CD4-positive, alpha-beta T cell treated with Interleukin-21 for 1 hour (primary cell): ENCODE data around the gene SPC25.
A peak's percentile ranks its signal among the peaks of the same experiment; 100 is the strongest.
"Not testable (repeated sequence)": the region's sequence is repeated elsewhere in the genome, so short reads cannot be mapped to it uniquely, and the experiment has no call there.

Source experiments
- DNase-seq: peaks from one replicate; pipeline ENCODE4 v3.0.0-alpha.2; 2020

SPC25 gene

DNA sequence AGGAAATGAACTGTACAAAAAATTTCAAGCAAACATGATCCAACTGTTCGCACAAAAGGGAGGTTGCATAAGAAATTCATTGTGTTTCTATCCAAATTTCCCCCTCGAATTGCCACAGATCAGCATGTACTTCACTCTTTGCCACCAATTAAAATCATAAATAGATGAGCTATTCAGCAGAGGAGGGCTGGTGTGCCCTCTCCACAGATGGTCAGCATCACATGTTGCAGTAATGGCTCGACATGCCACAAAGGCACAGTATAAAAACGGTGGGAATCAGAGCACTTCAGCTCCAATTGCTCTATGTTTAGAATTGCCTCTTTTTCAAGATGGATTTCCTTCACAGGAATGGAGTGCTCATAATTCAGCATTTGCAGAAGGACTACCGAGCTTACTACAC is 10.8 kb upstream of the SPC25 start, which contains the start of gene G6PC2:
TSS of gene G6PC2 (plus strand) at position 289 of the 400 bp plus-strand sequence. CDS start at position 330, 41 bp downstream.
- DNase-seq: no peak

DNA sequence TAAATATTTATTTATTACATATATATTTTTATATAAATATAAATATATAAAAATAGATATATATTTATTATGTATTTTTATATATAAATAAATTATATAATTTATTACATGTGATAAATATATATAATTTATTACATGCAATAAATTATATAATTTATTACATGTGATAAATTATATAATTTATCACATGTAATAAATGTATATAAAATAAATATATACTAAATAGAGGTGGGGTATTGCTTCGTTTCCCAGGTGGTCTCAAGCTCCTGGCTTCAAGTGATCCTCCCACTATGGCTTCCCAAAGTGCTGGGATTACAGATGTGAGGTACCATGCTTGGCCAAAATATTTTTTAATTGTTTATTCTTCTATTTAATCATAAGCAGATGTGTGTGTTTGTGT is 7.2 kb upstream of the SPC25 start:
- DNase-seq: no peak

DNA sequence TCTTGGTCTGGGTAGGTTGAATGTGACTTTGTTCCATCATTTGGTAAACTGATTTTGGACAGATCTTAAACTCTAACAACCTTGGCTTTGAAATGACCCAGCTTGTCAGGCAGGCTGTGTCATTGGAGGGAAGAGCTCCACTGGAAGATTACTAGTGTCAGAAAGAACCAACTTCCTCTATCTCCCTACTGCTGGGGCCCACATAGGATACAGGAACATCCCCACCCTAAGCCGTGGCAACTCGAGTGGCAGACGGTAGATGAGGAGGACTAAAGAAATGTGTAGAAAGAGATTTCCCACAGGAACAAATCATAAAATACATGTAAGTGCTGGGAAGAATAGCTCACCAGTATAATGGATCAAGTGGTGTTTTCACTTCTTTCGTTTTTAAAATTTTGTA is 6.6 kb upstream of the SPC25 start:
- no peak for DNase-seq

DNA sequence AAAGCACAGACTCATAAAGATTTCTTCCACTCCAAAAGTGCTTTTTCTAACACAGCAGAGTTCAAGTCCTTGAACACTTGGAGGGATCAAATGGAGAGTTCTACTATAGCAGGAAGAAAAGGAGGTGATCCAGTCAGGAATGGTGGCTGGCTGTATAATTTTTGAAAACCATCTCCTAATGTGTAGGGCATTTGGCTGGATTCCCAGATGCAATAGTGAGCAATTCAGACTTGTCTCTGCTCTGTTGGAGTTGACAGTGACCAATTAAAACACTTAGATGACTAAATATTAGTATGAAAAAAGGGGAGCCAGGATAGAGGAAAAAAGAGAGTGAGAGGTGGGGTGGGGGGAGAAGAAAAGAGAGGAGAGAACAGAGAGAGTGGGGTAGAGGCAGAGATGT is 5.5 kb upstream of the SPC25 start:
- no peak for DNase-seq

DNA sequence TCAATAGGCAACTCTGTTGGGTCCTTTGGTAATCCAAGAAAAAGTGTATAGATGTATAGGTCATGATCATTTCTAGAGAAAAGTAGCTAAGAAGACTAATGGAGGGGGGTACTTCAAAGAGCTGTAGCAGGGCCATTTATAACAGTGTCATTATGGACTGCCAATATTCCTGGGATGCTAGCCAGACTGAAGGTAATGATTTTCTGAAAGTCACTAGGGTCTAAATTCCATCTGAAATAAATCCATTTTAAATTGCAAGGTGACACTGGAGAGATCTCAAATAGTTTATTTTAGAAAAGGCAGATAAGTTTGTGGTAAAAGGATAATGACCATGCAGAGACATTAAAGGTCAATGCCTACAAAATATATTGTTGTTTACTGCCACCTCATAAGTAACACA is 4.5 kb upstream of the SPC25 start:
- DNase-seq: no peak

DNA sequence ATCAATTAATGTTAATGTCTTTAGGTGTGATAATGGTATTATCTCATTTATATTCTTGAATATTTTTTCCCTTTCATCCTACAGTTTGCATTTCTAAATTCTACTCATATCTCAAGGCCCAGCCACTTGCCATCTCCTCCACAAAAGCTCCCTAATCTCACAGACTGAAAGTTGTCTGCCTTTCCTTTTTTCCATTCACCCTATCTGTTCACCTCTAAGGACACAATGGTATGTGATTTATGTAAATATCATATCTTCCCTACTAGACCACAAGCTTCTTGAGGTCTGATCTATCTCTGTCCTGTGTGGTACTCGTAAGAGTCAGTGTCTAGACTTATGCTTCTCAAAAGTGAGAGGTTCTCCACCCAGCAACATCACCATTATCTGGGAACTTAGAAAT is 3.9 kb upstream of the SPC25 start:
- no peak for DNase-seq

DNA sequence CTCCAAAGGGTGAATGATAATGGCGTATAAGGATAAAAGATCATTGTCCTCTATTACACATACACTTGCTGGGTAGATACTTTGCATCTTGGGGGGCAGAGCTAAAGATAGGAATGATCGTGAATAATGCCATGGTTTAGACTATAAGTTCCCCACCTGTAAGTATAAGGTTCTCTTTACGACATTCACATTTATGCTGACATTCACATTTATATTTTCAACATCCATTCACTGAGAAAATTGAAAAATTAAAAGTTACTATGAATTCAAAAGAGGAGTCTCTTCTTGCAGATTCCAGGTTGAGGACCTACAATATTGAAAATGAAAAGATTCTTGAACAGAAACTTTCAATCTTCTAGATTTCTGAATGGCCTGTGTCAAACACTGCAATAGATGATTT is 2.1 kb upstream of the SPC25 start:
- no peak for DNase-seq

DNA sequence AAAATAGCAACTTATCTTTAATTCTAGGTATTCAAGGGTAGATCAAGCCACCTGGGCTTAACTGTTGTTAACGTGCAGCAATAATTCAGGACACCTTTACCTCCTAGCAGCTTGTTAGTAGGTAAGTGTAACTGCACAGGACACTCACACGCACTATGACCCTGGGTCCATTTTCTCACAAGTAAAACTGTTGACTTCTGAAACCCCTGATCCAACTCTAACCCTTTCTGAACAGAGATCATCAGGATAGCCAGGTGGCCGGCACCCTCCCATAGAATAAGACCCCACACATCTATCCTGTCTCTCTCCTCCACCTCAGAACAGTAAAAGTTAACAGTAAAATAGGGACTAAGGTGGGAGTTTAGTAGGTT is 610 bp downstream of the SPC25 start:
- DNase-seq: no peak

GRCh38 chr2:168884975-168885374 is 5.3 kb downstream of the SPC25 start:
- DNase-seq: no peak

DNA sequence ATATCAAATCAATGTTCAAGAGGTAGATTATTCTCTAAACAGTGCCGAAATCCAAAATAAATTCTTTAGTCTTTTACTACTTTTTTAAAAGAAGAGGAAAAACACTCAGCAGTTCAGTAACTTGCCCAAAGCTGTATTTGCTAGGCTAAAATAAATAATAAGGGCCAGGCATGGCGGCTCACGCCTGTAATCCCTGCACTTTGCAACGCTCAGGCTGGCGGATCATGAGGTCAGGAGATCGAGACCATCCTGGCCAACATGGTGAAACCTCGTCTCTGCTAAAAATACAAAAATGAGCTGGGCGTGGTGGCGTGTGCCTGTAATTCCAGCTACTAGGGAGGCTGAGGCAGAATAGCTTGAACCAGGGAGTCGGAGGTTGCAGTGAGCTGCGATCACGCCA is 8.1 kb downstream of the SPC25 start:
- DNase-seq: not testable (repeated sequence)

GRCh38 chr2:168874368-168875054 is 15.7 kb downstream of the SPC25 start:
- DNase-seq: no peak

DNA sequence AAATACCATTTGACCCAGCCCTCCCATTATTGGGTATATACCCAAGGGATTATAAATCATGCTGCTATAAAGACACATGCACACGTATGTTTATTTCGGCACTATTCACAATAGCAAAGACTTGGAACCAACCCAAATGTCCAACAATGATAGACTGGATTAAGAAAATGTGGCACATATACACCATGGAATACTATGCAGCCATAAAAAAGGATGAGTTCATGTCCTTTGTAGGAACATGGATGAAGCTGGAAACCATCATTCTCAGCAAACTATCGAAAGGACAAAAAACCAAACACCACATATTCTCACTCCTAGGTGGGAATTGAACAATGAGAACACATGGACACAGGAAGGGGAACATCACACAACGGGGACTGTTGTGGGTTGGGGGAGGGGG is 19.4 kb downstream of the SPC25 start:
- DNase-seq: not testable (repeated sequence)

GRCh38 chr2:168870369-168870768 is 19.9 kb downstream of the SPC25 start:
- not testable (repeated sequence) for DNase-seq

- DNase-seq: not testable (repeated sequence)
Measured at GRCh38 chr2:168867164-168867563, 23.1 kb downstream of the SPC25 start.

DNA sequence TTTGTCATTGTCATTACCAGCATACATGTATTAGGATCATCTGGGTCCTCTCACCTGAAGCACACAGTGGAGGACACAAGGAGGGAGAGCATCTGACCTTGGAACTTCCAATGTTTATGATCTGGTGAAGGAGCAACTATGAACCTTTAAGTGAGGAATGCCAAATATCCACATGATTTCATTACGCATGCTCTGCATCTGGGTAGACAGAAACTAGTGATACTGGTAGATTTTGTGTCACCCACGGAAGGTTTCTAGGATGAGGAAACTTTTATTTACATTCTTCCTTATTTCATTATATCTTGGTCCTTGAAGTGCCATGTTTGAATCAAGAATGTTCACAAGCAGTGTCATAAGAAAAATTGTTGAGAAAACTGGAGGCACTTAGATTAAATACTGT is 32.1 kb downstream of the SPC25 start:
- no peak for DNase-seq

- DNase-seq: no peak
Measured at GRCh38 chr2:168855601-168856000, 34.6 kb downstream of the SPC25 start.

DNA sequence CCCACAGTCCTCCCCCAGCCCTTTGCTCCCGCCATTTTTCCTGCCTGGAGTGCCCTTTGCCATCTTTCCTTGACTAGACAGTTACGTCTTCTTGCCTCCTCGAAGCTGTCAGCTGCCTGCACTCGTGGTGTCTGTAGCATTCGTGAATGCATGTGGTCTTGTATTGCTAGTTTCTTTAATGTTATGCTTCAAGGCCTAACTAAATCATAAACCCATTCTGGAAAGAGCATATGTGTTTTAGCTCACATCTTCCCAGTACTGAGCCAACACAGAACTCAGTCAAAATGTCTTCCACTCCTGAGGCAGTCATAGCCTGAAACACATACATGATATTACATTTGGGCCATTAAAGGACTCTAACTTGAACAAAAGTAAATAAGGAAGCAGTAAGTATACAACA is 35.6 kb downstream of the SPC25 start:
- DNase-seq: no peak

- no peak for DNase-seq
Measured at GRCh38 chr2:168853471-168853870, 36.8 kb downstream of the SPC25 start.

DNA sequence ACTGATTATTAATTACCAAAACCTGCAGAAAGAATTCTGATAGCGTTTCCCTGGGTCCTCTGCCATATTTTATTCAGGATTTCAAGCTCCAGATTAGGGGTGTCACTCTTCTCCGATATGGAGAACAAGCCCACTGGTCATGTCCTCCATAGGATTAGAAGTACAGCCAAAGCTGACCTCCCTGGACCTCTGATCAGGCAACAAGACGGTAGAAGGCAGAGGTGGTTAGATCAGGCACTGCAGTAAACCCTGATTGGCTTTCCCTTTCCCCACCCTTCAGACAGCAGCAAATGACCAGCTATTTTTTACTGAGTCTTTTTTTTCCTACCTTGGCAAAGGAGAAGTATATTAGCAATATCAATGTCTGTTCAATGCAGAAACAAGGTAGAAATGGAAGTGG is 37.7 kb downstream of the SPC25 start:
- no peak for DNase-seq

DNA sequence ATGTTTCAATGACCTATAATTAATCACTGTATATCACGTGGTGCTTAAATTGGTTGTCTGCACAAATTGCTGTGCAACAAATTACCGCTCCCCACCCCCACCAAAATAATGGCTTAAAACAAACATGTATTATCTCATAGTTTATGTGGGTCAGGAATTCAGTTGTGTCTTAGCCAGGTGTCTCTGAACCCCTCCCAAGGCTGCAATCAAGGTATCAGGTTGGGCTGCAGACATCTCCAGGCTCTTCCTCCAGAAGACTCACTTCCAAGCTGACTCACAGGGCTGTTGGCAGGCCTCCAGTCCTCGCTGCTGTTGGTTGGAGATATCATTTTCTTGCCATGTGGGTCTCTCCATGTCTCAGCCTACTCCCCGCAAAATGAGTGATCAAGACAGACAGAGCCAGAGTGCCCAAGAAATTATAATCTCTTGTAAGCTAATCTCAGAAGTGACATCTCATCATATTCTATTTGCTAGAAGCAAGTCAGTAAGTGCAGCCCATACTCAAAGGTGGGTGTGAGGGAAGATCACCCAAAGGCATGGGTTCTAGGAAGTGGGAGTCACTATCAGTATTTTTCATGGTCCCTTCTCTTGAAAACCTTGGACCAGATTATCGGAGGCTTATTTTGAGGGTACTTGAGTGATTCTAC is 38.4 kb downstream of the SPC25 start:
- no peak for DNase-seq

- DNase-seq: no peak
Measured at GRCh38 chr2:168850846-168851245, 39.4 kb downstream of the SPC25 start.

- peak; percentile 1 for DNase-seq
Measured at GRCh38 chr2:168849610-168850009, 40.6 kb downstream of the SPC25 start.

DNA sequence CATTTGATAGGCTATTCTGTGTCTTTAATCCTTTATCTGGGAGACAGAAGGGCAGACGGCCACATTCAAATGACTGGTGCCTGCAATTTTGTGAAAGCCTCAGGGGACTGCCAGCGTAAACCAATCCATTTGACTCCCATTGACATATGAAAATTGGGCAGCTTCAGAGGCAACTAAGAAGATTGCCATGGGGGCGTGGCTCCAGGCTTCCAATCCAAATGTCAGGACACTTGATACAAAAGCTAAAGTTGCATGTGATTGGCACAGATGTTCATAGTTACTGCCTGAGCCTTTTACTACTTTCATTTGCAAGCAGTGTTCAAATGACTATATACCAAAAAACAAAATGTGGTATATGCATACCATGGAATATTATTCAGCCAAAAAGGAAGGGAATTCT is 42.0 kb downstream of the SPC25 start:
- no peak for DNase-seq

- DNase-seq: no peak
Measured at GRCh38 chr2:168843253-168843652, 47.0 kb downstream of the SPC25 start.

- no peak for DNase-seq
Measured at GRCh38 chr2:168841445-168841844, 48.8 kb downstream of the SPC25 start.
